Esophagus (tissue), 2 donors: ENCODE data around the gene JMJD8. TPM values are rescaled to one million over a fixed set of nuclear protein-coding genes. Genes with fewer than 3 reads are reported as not detected.
A peak's percentile ranks its signal among the peaks of the same experiment; 100 is the strongest.

Experiments
- H3K27ac ChIP-seq, 2 donors: one replicate each; pipeline ENCODE4 v1.5.1; 2013; ENCODE audit warnings: low read depth in 2 of 2, mild to moderate bottlenecking in 2 of 2, inconsistent platforms in 1 of 2, low read length in 1 of 2, moderate library complexity in 1 of 2
- H3K27me3 ChIP-seq, 2 donors: one replicate each; pipeline ENCODE4 v1.6.1; 2013; ENCODE audit warnings: low read length in 2 of 2, control low read depth in 1 of 2, mild to moderate bottlenecking in 1 of 2; ENCODE audit not compliant: insufficient read depth in 2 of 2, control insufficient read depth in 1 of 2
- H3K36me3 ChIP-seq, 2 donors: one replicate each; pipeline ENCODE4 v1.6.1; 2013; ENCODE audit warnings: low read length in 1 of 2; ENCODE audit not compliant: control insufficient read depth in 2 of 2, insufficient read depth in 2 of 2
- H3K4me1 ChIP-seq, 2 donors: one replicate each; pipeline ENCODE4 v1.6.1; 2013; ENCODE audit warnings: low read length in 1 of 2; ENCODE audit not compliant: control insufficient read depth in 2 of 2, insufficient read depth in 2 of 2
- H3K4me3 ChIP-seq, 2 donors: one replicate each; pipeline ENCODE4 v1.5.1; 2013; ENCODE audit warnings: low read length in 2 of 2, mild to moderate bottlenecking in 2 of 2, low read depth in 1 of 2, moderate library complexity in 1 of 2
- H3K9me3 ChIP-seq, 2 donors: one replicate each; pipeline ENCODE4 v1.6.1; 2013; ENCODE audit warnings: mild to moderate bottlenecking in 2 of 2, low read depth in 1 of 2, low read length in 1 of 2, moderate library complexity in 1 of 2; ENCODE audit not compliant: control insufficient read depth in 2 of 2, insufficient read depth in 1 of 2
- WGBS, 2 donors: extraction: QIAGEN DNeasy Blood & Tissue Kit; methylation state at CpG; one replicate each; pipeline ENCODE4 v1.1.7; 2013; 5-methylcytosine and 5-hydroxymethylcytosine counted together
- polyA plus RNA-seq, 2 donors: library from polyadenylated mRNA; stranded (reverse); fragments of 200-250 nt; gene quantifications; one replicate each; pipeline ENCODE4 v1.2.3, GENCODE V29; 2013
- donor health status: healthy with polysubstance abuse.
- donor health status: Bipolar disorder and iron deficiency.

Gene JMJD8, protein sequence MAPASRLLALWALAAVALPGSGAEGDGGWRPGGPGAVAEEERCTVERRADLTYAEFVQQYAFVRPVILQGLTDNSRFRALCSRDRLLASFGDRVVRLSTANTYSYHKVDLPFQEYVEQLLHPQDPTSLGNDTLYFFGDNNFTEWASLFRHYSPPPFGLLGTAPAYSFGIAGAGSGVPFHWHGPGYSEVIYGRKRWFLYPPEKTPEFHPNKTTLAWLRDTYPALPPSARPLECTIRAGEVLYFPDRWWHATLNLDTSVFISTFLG
- polyA plus RNA-seq: 10 to 100 TPM; 41.0 to 55.4 TPM

DNA sequence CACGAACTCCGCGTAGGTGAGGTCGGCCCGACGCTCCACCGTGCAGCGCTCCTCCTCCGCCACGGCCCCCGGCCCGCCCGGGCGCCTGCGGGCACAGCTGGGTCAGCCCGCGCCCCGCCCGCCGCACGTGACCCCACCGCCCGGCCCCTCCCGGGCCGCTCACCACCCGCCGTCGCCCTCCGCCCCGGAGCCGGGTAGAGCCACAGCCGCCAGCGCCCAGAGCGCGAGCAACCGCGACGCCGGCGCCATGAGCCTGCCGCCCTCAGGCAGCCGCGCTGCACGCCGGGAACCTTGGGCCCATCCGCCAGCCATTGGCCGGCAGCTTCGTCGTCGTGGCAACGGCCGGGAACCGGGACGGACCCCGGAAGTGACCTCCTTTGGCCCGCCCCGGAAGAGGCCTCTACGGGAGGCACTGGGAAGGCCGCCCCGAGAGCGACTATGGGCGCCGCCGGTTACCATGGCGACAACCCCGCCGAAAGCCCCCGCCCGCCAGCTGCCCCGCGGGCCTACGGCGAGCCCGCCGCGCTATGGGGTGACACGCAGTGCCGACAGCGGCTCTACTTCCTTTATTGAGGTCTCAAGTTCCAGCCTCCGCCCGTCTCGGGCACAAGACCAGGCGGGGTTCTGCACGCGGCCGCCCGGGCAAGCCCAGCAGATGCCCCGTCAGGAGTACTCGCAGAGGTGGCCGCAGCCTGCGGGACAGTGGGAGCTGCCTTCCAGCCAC, at the start of gene JMJD8:
Gene JMJD8 (minus strand): TSS at position 264 of the 724 bp plus-strand sequence. CDS start 15 bp downstream, at position 249.
- peak within 1 kb of the TSS; percentile 79 to 94 for H3K27ac ChIP-seq
- peaks cover 4 to 41% of the 10 kb centered on the region in 2 donors for H3K36me3 ChIP-seq
- peaks cover 16 to 56% of the 10 kb centered on the region in 2 donors for H3K4me1 ChIP-seq
- 0 to 2% methylated on average over 54 to 91 of the region's 91 CpGs for WGBS, 2 donors
- H3K27me3 ChIP-seq: no peaks in the 10 kb centered on the region
- peak within 1 kb of the TSS; percentile 55 to 70 for H3K4me3 ChIP-seq
- H3K9me3 ChIP-seq: no peaks in the 10 kb centered on the region

DNA sequence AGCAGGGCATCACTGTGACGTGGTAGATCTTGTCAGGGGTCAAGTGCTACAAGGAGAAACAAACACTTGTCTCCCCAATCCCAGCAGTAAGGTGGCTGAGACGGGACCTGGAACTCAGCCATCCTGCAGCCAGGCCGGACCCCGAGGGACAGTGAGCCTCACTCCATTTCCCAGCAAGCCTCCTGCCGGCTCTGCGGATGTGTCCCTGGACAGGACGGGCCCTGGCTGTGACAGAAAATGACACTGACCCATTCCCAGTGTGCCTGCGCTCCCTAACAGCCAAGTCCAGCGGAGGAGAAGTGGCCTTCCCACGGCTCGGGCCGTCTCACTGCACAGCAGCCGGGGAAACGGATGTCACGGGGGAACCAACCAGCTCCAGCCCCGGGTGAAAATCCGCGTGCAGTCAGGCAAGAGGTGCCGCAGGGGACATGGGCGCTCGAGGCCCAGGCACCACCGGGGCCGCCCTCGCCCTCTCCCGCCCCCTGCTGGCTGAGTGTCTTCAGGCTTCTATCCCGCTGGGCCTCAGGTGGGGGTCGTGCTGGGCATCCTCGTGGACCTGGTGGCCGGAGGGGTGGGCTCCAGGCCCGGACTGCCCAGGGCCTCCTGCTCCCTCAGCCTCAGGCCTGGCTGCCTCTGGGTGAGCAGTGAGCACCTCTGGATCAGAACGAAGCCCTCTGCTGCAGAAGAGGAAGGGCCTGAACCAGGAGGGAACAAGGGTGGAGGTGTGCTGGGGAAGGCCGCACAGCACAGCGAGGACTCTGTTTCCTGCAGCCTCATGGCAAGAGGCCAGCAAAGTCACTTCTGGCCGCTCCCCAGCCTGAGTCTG, 49.5 kb upstream of the JMJD8 start:
- Histone ChIP-seq H3K27ac (no peak overlapping the region), H3K4me3 (no peak overlapping the region), H3K4me1 (peaks cover under 1 to 5% of the 10 kb centered on the region in 2 donors), H3K36me3 (peaks cover 0 to 64% of the 10 kb centered on the region in 2 donors), H3K9me3 (no peaks in the 10 kb centered on the region), H3K27me3 (peaks cover 0 to under 1% of the 10 kb centered on the region in 2 donors)
- 85 to 86% methylated on average over 34 of the region's 34 CpGs for WGBS, 2 donors

DNA sequence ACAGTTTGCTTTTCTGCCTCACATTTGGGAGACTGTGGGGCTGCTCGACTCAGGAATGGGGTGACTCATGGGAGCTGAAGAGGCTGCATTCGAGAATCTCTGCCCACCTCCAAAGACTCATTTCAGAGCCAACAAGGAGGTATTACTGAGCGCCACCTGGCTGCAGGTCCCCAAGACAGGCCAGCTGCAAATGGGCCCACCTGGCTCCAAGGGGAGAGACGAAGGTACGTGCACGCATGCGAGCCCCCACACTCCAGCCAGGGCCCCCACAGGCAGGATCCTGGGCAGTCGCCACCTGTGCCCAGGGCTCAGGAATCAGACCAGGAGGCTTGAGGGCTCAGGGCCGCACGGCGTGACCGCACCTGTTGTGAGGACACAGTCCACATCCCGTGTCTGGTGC, 48.8 kb upstream of the JMJD8 start:
- WGBS, 2 donors: 83 to 87% methylated on average over 13 of the region's 13 CpGs
- Histone ChIP-seq H3K27me3 (peaks cover 0 to 3% of the 10 kb centered on the region in 2 donors), H3K9me3 (no peaks in the 10 kb centered on the region), H3K36me3 (peaks cover 0 to 63% of the 10 kb centered on the region in 2 donors), H3K4me1 (peaks cover 4 to 11% of the 10 kb centered on the region in 2 donors), H3K27ac (no peak overlapping the region), H3K4me3 (no peak overlapping the region)

DNA sequence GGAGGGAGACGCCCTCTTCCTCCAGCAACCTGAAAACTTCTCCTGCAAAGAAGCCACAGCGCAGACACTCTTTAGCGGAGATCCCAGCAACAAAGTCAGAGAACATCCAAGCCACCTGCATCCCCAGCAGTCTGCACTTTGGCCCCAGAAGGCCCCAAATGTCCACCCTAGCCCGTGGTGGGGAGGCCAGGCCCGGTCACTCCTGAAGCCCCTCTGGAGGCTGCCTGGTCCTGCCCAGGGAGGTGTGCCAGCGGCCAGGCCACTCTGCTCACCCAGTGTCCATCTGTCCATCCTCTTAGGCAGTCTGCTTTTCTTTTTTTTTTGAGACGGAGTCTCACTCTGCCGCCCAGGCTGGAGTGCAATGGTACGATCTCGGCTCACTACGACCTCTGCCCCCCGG, 48.2 kb upstream of the JMJD8 start:
- Histone ChIP-seq H3K4me1 (peaks cover 5 to 16% of the 10 kb centered on the region in 2 donors), H3K4me3 (no peak overlapping the region), H3K36me3 (peaks cover 0 to 57% of the 10 kb centered on the region in 2 donors), H3K27ac (no peak overlapping the region), H3K27me3 (peaks cover 0 to 8% of the 10 kb centered on the region in 2 donors), H3K9me3 (no peaks in the 10 kb centered on the region)
- WGBS, 2 donors: 93 to 94% methylated on average over 12 of the region's 12 CpGs

DNA sequence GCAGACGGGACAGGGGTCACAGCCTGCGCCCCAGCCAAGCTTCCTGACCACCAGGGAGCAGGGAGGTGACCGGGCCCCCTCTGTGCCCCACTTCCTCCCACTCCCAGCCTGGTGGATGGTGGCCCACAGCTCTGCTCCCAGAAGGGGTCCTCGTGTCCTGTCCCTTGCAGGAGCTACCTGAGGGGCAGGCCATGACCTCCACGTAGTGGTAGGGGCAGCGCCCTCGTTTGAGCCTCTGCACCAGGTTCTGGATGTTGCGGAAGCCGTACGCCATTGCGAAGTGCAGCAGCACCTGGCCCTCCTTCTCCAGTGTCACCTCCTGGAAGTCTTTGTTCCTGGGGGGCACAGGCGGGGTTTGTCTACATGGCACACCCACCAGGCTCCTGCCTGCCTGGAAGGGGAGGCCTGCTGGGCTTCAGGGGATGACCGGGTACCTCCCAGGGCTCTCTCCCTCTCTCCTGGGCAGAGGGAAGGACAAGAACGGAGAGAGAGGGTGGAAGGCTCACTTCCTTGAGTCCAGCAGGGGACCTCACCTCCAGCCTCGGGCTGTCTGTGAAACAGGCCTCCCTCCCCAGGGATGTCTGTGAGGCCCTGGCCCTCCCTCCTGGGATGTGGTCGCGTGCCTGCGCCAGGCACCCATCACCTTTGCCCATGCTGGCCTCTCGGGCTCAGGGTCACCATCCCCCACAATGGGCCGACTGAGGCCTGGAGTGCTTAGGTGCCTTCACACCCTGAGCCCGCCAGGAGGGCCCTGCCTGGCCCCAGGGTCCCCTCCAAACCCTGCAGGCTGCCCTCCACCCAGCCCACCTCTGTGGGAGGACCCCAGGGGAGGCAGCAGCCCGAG, 46.8 kb upstream of the JMJD8 start:
- H3K36me3 ChIP-seq: peaks cover 0 to 43% of the 10 kb centered on the region in 2 donors

DNA sequence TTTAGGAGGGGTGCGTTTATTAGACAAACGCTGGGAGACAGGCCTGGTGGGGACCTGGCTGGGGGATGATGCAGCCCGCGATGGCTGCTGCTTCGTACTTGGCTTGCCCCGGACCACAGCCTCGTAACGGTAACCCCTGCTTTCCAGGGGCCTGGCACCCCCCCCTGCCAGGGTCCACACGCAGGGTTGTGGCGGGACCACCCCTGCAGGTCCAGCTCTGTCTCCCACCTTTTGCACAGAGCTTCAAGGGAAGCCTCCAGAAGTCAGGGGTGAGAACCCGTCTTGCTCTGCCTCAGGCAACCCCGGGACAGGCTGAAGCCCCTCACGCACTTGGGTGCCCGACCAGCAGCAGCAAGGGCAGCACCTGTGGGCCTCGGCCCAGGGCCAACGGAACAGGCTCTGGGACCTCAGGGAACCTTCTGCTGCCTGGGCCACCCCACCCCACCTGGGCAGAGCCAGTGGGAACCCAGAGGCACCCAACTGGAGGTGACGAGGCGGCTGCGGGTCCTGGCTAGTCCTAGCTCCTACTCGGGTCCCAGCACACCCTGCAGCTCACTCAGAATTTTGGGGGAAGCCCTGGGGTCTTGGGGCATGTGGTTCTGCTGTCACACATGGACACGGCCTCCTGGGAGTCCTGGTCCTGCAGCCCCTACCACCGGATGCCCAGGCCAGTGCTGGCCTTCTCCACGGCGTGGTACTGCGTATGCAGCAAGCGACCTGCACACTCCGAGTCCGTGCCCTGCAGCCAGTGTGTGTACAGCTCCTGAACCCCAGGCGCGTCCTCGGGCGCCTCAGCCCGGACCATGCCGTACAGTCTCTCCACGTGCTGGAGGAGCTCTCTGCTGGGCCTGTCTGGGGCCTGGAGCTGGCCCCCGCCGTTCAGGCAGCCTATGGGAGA, 45.9 kb upstream of the JMJD8 start:
- Histone ChIP-seq H3K4me3 (no peak overlapping the region), H3K4me1 (peaks cover 5 to 22% of the 10 kb centered on the region in 2 donors), H3K36me3 (peaks cover 0 to 35% of the 10 kb centered on the region in 2 donors), H3K27ac (no peak overlapping the region), H3K9me3 (no peaks in the 10 kb centered on the region), H3K27me3 (peaks cover 0 to 8% of the 10 kb centered on the region in 2 donors)
- 81 to 83% methylated on average over 35 to 37 of the region's 37 CpGs for WGBS, 2 donors

More for the DNA sequence above, 46.8 kb upstream of the JMJD8 start:
- Histone ChIP-seq H3K27me3 (peaks cover 0 to 8% of the 10 kb centered on the region in 2 donors), H3K4me3 (no peak overlapping the region), H3K27ac (no peak overlapping the region), H3K4me1 (peaks cover 5 to 22% of the 10 kb centered on the region in 2 donors), H3K9me3 (no peaks in the 10 kb centered on the region)
- WGBS, 2 donors: 85 to 92% methylated on average over 22 of the region's 22 CpGs

DNA sequence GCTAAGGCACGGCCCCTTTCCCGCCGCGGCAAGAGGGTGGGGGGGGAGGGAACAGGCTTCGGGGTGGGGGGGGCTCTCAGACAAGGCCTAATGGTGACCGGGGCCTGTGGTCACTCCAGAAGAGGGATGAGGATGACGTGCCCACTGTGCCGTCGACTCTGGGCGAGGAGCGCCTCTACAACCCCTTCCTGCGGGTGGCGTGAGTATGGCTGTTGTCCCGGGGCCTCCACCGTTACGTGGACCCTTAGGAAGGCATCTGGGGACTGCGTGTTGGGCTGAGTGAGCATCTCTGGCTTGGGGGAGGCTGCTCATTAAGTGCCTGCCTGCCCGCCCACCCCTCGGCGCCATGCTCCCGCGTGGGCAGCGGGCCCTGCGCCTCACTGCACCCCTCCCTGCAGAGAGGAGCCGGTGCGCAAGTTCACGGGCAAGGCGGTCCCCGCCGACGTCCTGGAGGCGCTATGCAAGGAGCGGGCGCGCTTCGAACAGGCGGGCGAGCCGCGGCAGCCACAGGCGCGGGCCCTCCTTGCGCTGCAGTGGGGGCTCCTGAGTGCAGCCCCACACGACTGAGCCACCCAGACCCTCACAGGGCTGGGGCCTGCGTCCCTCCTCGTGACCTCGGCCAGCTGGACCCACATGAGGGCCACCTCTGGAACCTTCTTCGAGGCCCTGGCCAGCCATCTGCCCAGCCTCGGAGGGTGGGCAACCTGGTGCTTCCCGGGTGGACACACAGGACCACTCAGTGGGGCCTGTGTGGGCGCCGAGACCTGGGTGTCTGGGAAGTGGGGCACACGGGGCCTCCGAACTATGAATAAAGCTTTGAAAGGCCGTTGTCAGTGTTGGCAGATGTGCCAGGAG, 45.0 kb upstream of the JMJD8 start:
- no peaks in the 10 kb centered on the region for H3K9me3 ChIP-seq
- H3K4me1 ChIP-seq: peaks cover 5 to 22% of the 10 kb centered on the region in 2 donors
- H3K27me3 ChIP-seq: peaks cover 0 to 8% of the 10 kb centered on the region in 2 donors
- H3K4me3 ChIP-seq: no peak overlapping the region
- H3K36me3 ChIP-seq: peaks cover 0 to 26% of the 10 kb centered on the region in 2 donors
- H3K27ac ChIP-seq: no peak overlapping the region
- WGBS, 2 donors: 60% methylated on average over 54 to 55 of the region's 55 CpGs
